ENCODE measurements around the gene SPSB2. TPM values are rescaled to one million over a fixed set of nuclear protein-coding genes. Genes with fewer than 3 reads are reported as not detected.

The SPSB2 gene
- polyA plus RNA-seq, 3 donors: 14.8 to 16.8 (median 16.8) TPM

GRCh38 chr12:6833189-6833890 lies 39.8 kb downstream of the SPSB2 start:
- no peak for DNase-seq

DNA sequence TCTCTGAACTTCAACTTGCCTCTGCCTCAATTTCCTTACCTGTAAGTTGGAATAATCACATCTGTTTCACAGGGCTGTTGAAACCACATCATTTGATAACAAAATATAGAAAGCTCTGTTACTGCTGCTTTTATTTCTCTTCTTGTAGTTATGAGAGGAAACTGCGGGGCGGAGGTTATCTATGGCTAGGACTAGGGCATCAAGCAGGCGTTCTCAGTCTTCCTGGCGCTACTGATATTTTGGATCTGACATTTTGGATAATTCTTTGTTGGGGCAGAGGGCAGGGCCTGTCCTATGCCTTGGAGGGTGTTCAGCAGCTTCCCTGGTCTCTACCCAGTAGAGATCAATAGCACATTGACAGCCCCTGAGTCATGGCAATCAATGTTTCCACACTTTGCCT lies 41.0 kb downstream of the SPSB2 start:
- DNase-seq: no peak

GRCh38 chr12:6831450-6831995 lies 41.6 kb downstream of the SPSB2 start:
- no peak for DNase-seq

- DNase-seq: no peak
Observed at GRCh38 chr12:6830999-6831398, 42.1 kb downstream of the SPSB2 start.

DNA sequence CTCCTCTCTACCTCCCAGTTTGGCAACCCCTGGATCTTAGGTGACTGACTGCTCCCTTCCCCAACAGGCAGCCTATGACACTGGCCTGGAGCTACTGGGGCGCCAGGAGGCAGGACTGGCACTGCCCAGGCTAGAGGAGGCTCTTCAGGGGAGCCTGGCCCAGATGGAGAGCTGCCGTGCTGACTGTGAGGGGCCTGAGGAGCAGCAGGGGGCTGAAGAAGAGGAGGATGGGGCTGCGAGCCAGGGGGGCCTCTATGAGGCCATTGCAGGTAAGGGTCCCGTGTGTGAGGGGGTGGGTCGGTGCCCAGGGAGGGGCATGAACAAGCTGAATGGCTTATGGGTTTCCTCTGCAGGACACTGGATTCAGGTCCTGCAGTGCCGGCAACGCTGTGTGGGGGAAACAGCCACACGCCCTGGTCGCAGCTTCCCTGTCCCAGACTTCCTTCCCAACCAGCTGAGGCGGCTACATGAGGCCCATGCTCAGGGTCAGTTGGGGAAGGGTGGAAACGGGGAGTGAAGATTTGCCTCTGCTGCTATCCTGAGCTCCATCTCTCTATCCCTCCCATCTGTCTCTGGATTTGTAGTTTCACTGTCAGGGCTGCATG lies 42.7 kb downstream of the SPSB2 start:
- DNase-seq: no peak

DNA sequence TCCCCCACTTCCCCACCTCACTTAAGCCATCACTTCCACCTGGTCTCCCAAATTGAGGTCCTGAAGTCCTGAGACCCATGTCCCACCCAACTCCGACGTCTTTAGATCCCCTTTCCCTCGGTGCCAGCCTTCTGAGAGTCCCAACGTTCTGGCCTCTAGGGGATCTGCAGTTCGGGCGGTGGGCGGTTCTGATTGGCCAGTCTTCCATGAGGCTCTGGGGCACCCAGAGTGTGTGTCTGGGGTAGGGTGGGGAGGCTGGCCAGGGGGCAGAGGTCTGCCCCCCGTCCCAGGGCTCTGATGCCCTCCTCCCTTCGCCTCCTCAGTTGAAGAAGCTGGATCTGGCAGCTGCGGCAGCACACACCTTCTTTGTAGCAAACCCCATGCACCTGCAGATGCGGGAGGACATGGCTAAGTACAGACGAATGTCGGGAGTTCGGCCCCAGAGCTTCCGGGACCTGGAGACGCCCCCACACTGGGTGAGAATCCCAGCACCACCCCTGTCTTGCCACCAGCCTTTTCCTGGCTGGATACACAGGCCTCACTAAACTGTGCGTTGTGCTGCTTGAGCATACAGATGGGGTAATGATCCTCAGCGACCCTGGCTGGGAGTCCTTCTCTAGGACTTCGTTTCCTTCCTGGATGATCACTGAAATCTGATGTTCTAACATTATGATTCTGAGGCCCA lies 43.4 kb downstream of the SPSB2 start:
- DNase-seq: no peak

DNA sequence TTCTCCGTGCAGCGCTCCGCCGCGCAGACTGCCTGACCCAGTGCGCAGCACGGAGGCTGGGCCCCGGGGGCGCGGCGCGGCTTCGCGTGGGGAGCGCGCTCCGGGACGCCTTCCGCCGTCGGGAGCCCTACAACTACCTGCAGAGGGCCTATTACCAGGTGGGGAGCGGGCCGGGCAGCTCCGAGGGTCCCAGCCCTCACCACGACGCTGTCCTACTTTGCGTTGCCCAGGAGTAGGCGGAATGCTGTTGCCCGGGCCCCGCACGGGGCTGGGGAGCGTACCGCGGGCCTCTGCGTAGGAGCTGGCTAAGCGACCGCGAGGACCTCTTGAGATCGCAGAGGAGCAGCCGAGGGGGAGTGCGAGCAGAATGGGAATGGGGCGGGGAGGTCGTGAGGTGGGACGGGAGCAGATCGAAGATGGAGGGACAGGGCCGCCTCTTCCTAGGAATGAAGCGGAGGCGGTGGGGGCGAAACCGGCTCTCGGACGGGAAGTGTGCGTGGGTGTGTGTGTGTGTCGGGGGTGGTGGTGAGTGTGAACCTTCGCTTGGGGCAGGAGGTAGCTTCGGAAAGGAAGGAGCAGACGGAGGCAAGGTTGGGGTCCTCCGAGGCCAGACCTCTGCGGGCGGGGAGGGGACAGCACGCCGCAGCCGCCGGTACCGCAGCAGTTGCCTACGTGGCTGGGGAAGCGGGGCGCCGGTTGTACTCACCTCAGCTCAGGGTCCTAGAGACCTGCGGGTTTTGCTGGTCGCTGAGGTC lies 44.1 kb downstream of the SPSB2 start:
- DNase-seq: no peak

DNA sequence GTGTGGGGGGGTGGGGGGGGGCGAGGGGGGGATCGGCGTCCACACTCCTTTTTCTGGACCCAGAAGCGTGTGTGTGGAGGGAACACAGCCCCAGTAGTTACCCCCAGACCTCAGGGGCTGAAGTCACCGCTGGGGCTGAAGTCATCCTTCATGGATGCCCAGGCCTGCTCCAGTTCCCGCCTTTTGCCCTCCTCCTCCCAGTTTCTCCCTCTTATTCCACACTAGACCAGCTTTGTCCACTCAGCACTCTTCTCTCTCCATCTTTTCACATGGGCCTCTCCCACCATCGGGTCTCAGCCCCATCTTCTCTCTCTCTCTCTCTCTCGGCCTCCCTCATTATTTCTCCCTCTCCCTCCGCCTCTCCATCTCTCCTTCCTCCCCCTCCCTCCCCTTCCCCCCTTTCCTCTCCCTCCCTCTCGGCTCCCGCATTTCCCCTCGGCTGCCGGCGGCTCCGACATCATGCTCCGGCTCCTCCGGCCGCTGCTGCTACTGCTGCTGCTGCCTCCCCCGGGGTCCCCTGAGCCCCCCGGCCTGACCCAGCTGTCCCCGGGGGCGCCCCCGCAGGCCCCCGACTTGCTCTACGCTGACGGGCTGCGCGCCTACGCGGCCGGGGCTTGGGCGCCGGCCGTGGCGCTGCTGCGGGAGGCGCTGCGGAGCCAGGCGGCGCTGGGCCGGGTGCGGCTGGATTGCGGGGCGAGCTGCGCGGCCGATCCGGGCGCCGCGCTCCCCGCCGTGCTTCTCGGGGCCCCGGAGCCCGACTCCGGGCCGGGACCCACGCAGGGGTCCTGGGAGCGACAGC lies 44.9 kb downstream of the SPSB2 start, which contains the start of gene P3H3:
Gene P3H3 (plus strand): TSS at position 426 of the 799 bp plus-strand sequence. CDS start 34 bp downstream, at position 460.
- DNase-seq: no peak

- DNase-seq: peak; percentile 85
Observed at GRCh38 chr12:6827437-6827911, 45.6 kb downstream of the SPSB2 start.

DNA sequence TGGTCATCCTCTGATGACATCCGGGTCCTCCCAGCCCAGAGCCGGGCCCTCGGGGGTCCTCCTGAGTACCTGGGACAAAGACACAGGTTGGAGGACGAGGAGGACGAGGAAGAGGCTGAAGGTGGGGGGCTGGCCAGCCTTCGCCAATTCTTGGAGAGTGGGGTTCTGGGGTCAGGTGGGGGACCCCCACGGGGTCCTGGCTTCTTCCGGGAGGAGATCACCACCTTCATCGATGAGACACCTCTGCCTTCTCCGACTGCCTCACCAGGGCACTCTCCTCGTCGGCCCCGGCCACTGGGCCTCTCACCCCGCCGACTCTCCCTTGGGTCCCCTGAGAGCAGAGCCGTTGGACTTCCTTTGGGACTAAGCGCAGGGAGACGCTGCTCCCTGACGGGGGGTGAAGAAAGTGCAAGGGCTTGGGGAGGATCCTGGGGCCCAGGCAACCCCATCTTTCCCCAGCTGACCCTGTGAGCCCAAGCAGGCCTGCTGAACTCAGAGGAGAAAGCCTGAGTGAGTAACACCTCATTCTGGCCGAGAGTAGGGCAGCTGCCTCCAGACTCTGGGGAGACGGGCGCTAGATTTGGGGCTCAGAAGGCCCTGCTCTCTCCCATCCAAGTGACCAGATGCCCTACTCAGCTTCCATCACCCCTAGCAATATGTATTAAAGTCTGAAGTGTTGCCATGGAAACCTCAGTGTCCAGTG lies 46.2 kb downstream of the SPSB2 start:
- no peak for DNase-seq

DNA sequence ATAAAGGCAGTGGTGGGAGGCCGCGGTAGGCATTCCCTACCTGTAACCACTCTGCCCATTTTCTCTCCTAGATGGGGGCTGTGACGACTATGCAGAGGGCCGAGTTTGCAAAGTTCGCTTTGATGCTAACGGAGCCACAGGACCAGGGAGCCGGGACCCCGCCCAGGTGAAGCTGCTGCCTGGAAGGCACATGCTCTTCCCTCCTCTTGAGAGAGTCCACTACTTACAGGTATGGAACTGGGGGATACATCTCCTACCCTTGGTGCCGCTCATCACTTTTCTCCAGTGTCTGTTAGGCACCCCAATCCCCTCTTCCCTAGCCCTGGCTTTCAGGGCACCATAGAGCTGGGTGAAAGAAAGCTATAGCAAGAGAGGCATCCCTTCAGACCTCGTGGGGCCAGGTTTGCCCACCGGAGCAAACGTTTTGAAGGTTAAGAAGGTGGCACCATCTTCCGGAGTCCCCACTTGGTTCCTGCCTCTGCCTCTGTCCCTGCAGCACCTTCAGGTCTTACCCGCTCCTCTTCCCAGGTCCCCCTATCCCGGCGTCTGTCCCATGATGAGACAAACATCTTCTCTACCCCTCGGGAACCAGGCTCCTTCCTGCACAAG lies 46.9 kb downstream of the SPSB2 start:
- DNase-seq: no peak

GRCh38 chr12:6825398-6826124 lies 47.5 kb downstream of the SPSB2 start:
- DNase-seq: peak; percentile 85

DNA sequence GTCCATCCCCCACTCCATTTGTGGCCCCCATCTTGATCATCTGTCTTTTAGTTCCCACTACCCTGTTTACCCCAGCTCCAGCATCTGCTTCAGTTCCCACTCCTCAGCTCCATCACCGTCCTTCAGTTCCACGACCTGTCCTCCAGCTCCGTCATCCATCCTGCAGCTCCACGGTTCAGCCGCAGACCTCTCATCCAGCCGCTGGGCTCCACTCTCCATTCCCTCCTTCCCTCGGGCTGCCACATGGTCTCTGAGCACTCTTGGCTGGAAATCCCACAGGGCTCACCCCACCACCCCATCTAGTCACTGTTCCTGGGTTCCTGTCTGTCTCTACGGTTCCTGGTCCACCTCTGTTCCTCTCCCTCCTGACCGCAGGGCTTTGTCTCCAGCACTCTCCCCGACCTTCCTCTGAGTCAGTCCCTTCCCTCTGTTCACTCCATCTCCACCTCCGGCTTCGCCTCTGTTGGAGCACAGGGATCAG lies 48.2 kb downstream of the SPSB2 start:
- DNase-seq: no peak

DNA sequence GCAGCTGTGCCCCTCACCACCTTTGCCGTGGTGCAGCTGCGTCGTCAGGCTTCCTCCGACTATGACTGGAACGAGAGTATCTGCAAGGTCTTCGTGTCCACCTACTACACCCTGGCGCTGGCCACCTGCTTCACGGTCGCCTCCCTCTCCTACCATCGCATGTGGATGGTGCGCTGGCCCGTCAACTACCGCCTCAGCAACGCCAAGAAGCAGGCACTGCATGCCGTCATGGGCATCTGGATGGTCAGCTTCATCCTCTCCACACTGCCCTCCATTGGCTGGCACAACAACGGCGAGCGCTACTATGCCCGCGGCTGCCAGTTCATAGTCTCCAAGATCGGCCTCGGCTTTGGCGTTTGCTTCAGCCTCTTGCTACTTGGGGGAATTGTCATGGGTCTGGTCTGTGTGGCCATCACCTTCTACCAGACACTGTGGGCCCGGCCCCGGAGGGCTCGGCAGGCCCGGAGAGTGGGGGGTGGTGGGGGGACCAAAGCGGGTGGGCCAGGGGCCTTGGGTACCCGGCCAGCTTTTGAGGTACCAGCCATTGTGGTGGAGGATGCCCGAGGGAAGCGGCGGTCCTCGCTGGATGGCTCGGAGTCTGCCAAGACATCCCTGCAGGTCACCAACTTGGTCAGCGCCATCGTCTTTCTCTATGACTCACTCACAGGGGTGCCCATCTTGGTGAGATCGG lies 48.9 kb downstream of the SPSB2 start:
- DNase-seq: no peak

GRCh38 chr12:6823182-6824084 lies 49.7 kb downstream of the SPSB2 start:
- DNase-seq: no peak

- no peak for DNase-seq
Observed at GRCh38 chr12:6822426-6823135, 50.5 kb downstream of the SPSB2 start.
